HG02678 (cell line): ENCODE data around the gene CAMSAP2.

Experiments used
- ATAC-seq: cut with Tn5 transposase; IDR thresholded peaks from one replicate; pipeline ENCODE4 v1.9.1; 2021; ENCODE audit warnings: mild to moderate bottlenecking, moderate library complexity; ENCODE audit not compliant: unreplicated experiment

CAMSAP2 gene

DNA sequence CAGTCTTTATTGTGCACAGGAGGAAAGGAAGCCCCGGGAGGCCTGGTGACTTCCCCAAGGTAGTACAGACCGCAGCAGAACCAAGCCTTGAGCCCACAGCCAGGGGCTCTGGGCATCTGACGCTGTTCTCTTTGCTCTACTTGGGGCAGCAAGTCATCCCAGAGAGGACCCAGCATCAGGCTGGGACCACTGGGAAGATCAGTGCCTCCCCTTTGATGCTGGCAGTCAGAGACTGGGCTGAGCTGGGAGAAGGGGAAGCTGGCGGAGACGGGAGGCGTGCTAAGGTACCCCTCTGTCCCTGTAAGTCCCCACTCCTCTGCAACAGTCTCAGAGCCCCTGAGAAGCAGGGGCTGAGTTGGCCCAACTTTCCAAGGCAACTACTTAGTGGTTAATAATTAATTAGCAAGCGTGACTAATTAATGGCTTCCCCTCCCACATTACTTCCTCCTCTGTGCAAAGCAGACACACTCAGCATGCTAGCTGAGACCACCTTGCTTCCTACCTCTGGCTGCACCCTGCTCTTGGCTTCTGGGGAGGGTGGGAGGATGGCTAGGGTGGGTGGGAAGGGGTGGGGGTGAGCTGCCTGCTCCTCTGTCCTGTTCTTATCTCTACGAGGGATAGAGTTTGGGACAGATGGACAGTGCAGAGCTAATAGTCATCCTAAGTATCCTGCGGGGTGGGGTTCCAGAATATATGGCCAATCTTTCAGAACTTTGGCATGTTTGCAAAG is 157.3 kb downstream of the CAMSAP2 start:
- peak; percentile 51 for ATAC-seq

DNA sequence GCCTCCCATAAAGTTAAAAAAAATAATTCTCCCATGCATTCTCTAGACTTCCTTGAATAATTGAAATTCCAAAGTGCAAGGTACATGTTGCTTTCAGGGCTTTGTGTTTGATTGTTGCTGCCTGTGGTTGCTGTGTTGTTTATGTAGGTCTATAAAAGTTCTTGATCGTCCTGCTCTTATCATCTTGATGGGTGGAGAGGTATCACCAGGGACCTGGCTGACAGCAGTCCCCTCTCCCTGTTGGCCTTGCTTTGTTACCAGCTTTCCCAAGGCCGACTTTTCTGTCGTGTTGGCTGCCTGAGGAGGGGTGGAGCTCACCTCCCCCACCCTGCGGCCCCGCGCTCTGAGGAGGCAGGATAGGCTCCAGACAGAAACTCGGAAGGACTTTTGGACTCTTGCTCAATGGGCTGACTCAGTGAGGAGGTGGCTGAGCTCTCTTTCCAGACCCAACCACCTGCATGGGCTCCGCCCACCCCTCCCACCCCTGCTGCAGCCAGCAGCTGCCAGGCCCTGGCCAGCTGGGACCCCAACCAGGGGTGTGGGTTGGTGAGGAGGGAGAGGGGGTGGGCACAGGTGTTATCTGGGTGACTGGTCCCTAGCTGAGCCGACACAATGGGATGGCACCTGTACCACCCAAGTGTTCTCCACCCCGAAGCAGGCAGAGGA is 158.0 kb downstream of the CAMSAP2 start:
- ATAC-seq, result no peak

- ATAC-seq, result no peak
Observed at GRCh38 chr1:200897259-200897658, 158.6 kb downstream of the CAMSAP2 start.

GRCh38 chr1:200899015-200899386 is 160.3 kb downstream of the CAMSAP2 start:
- no peak for ATAC-seq

DNA sequence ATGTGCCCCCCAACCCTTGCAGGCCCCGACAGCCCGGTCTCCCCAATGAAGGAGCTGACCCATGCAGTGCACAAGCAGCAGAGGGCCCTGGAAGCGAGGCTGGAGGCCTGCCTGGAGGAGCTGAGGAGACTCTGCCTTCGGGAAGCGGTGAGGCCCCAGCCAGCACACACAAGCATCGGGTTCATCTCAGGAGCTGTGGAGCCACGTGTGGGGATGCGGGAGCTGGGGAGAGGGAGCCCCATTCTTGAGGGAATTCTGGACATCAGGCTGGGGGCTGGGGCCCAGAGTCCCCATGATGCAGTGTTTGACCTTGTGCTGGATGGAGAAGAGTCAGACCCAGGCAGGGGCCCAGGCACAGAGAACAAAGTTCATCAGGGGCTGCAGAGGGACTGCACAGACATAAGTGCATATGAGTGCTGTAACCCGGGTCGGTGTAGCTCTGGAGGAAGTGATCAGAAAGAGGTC is 160.8 kb downstream of the CAMSAP2 start:
- ATAC-seq, result no peak

DNA sequence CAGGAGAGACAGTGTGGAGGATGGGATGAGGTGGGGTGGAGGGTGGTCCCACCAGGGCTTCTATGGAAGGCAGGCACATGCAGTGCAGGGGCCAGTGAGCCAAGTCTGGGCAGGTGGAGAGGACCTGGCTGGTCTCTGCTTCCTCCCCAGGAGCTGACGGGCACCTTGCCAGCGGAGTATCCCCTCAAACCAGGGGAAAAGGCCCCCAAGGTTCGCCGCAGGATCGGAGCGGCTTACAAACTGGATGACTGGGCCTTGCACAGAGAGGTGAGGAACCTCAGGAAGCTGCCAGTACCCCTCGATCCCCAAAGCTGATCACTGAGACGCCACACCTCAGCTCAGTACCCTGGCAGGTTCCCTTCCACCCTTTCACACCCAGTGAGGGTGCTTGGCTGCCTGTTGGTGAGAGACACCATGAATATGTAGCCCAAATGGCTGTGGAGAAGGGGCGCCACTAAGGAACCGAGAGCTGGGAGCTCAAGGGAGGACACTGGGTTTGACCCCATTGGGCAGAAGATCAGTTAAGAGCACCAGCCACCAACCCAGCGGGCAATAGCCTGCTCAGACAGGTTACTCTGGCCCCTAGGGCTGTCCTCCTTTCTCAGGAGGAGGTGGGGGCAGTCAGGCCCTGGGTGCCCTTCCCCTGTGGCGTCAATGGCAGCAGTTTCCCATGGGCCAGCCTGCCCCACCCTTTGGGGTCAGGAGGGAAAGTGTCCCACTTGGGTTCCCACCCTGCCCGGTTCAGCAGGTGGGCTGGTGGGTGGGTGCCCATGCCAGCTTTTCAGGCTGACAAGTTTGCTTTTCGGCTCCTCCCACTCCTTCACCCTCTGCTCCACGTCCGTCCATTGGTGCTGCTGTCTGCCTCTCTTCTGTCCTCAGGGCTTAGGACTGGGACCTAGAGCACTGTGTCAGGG is 161.5 kb downstream of the CAMSAP2 start:
- no peak for ATAC-seq

GRCh38 chr1:200900877-200901276 is 162.2 kb downstream of the CAMSAP2 start:
- ATAC-seq, result no peak

- no peak for ATAC-seq
Observed at GRCh38 chr1:200901350-200901749, 162.7 kb downstream of the CAMSAP2 start.

GRCh38 chr1:200901796-200902444 is 163.2 kb downstream of the CAMSAP2 start:
- ATAC-seq, result no peak

DNA sequence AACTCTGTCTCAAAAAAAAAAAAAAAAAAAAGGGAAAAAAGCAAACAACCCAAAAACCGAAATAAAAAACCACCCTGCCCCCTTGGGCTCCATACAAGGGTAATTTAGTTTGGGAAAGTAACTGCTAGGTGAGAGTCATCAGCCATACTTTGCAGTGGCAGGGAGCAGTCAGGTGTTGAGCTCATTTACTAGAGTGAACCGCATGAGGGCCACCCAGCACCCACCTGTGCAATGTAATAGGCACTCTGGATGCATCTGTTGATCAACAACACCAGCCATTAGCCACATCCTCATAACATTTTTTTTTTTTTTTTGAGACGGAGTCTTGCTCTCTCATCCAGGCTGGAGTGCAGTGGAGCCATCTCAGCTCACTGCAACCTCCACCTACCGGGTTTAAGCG is 165.1 kb downstream of the CAMSAP2 start:
- no peak for ATAC-seq

DNA sequence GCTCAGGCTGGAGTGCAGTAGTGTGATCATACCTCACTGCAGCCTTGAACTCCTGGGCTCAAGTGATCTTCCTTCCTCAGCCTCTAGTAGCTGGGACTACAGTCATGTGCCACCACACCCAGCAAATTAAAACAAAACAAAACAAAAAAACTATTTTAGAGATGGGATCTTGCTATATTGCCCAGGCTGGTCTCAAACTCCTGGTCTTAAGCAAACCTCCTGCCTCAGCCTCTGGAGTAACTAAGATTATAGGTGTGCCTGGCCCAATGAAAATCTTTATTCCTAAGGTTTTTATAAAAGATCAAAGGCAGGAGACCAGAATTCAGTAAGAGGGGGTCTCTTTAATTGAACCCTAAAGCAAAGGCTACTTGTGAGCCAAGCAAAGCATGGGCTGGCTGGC is 166.1 kb downstream of the CAMSAP2 start:
- ATAC-seq, result no peak

- peak; percentile 42 for ATAC-seq
Observed at GRCh38 chr1:200905411-200906052, 166.8 kb downstream of the CAMSAP2 start.

DNA sequence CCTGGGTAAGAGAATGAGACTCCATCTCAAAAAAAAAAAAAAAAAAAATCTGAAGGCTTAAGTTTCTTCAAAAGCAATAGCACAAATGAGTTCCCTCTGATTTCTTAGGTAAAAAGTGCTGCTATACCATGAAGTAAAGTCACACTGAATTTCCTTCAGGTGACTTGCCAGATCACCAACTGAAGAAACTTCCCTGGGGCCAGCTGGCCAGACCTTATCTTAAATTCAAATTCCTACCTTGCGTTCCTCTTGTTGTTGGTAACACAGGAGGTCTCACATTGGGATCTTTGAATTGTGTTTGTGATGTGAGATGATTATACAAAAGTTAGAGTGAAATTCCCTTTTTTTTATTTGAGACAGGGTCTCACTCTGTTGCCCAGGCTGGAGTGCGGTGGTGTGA is 167.8 kb downstream of the CAMSAP2 start:
- ATAC-seq, result no peak

- peak; percentile 64 for ATAC-seq
Observed at GRCh38 chr1:200907611-200908097, 169.0 kb downstream of the CAMSAP2 start.

- ATAC-seq, result no peak
Observed at GRCh38 chr1:200908191-200908868, 169.6 kb downstream of the CAMSAP2 start.

- no peak for ATAC-seq
Observed at GRCh38 chr1:200909071-200909470, 170.4 kb downstream of the CAMSAP2 start.

- peak; percentile 38 for ATAC-seq
Observed at GRCh38 chr1:200909757-200910239, 171.1 kb downstream of the CAMSAP2 start.
